Loucy (cell line): ENCODE results near the gene BANP.
"Not testable (repeated sequence)": the region's sequence is repeated elsewhere in the genome, so short reads cannot be mapped to it uniquely, and the experiment has no call there.

ENCODE experiments used
- H2AFZ ChIP-seq: fragments of 200-600 bp; sonication (generic); 2 replicates; pipeline ENCODE4 v1.6.0; 2016; ENCODE audit warnings: antibody characterized with exemption, mild to moderate bottlenecking, low read length, moderate library complexity
- H3F3A ChIP-seq: fragments of 200-600 bp; 2 replicates; pipeline ENCODE4 v1.6.0; 2016; ENCODE audit warnings: antibody characterized with exemption, low read depth, mild to moderate bottlenecking
- H3K27me3 ChIP-seq: fragments of 200-600 bp; sonication (generic); 2 replicates; pipeline ENCODE4 v1.6.1; 2014; ENCODE audit warnings: low read length, mild to moderate bottlenecking; ENCODE audit not compliant: insufficient read depth, poor library complexity, severe bottlenecking
- H3K36me3 ChIP-seq: fragments of 200-600 bp; sonication (generic); 2 replicates; pipeline ENCODE4 v1.6.1; 2016; ENCODE audit warnings: low read length; ENCODE audit not compliant: insufficient read depth
- H3K4me1 ChIP-seq: fragments of 200-600 bp; sonication (generic); 2 replicates; pipeline ENCODE4 v1.5.1; 2014; ENCODE audit warnings: low read length, mild to moderate bottlenecking; ENCODE audit not compliant: insufficient read depth, poor library complexity, severe bottlenecking
- H3K4me2 ChIP-seq: fragments of 200-600 bp; sonication (generic); 2 replicates; pipeline ENCODE4 v1.6.0; 2014; ENCODE audit warnings: antibody characterized with exemption, low read length, low read depth, mild to moderate bottlenecking; ENCODE audit not compliant: poor library complexity, severe bottlenecking
- H3K4me3 ChIP-seq: fragments of 200-600 bp; sonication (generic); 2 replicates; pipeline ENCODE4 v1.5.1; 2014; ENCODE audit warnings: low read length, mild to moderate bottlenecking, mixed read lengths; ENCODE audit not compliant: poor library complexity, severe bottlenecking
- H3K79me2 ChIP-seq: fragments of 200-600 bp; sonication (generic); 2 replicates; pipeline ENCODE4 v1.6.1; 2014; ENCODE audit warnings: low read length; ENCODE audit not compliant: insufficient read depth
- H3K9ac ChIP-seq: fragments of 200-600 bp; sonication (generic); 2 replicates; pipeline ENCODE4 v1.6.0; 2014; ENCODE audit warnings: mild to moderate bottlenecking, low read depth, low read length, moderate library complexity; ENCODE audit not compliant: poor library complexity, severe bottlenecking
- H3K9me2 ChIP-seq: fragments of 200-600 bp; sonication (generic); replicated peaks from 2 replicates; pipeline ENCODE4 v1.6.1; 2016; ENCODE audit warnings: low read depth, low read length, mixed read lengths
- H3K9me3 ChIP-seq: fragments of 200-600 bp; sonication (generic); 2 replicates; pipeline ENCODE4 v1.6.1; 2014; ENCODE audit warnings: mild to moderate bottlenecking, antibody characterized with exemption, low read length, low read depth; ENCODE audit not compliant: insufficient read depth
- H4K20me1 ChIP-seq: fragments of 200-600 bp; sonication (generic); 2 replicates; pipeline ENCODE4 v1.6.0; 2014; ENCODE audit warnings: antibody characterized with exemption, low read length, mild to moderate bottlenecking; ENCODE audit not compliant: insufficient read depth, poor library complexity, severe bottlenecking
- CTCF ChIP-seq: fragments of 200-600 bp; sonication (generic); conservative IDR thresholded peaks from 2 replicates; pipeline ENCODE4 v1.5.1; 2014; ENCODE audit warnings: mild to moderate bottlenecking, antibody characterized with exemption, low read length
- EZH2phosphoT487 ChIP-seq: fragments of 200-600 bp; IDR thresholded peaks from 2 replicates; pipeline ENCODE4 v1.6.1; 2018; ENCODE audit warnings: antibody characterized with exemption, mild to moderate bottlenecking, moderate library complexity, borderline replicate concordance

Gene BANP

GRCh38 chr16:88050952-88051660, 99.9 kb downstream of the BANP start:
- Histone ChIP-seq H3K4me3 (no peak overlapping the region), H3K36me3 (peaks cover 3% of the 10 kb centered on the region; the same call in 1 of the 2 replicates), H3K4me2 (no peak overlapping the region), H3K9ac (no peak overlapping the region), H3K79me2 (no peaks in the 10 kb centered on the region), H2AFZ (no peak overlapping the region), H3K9me2 (no peaks in the 10 kb centered on the region), H4K20me1 (no peaks in the 10 kb centered on the region), H3F3A (no peaks in the 10 kb centered on the region), H3K9me3 (no peaks in the 10 kb centered on the region), H3K4me1 (no peaks in the 10 kb centered on the region), H3K27me3 (no peaks in the 10 kb centered on the region)
- no peak for TF ChIP-seq CTCF
- no peak for TF ChIP-seq EZH2phosphoT487

GRCh38 chr16:88052661-88053060, 101.4 kb downstream of the BANP start:
- Histone ChIP-seq H3K4me1 (no peaks in the 10 kb centered on the region), H3K4me3 (no peak overlapping the region), H3K9me2 (no peaks in the 10 kb centered on the region), H3F3A (no peaks in the 10 kb centered on the region), H3K9ac (no peak overlapping the region), H4K20me1 (no peaks in the 10 kb centered on the region), H3K4me2 (no peak overlapping the region), H3K79me2 (no peaks in the 10 kb centered on the region), H3K36me3 (peaks cover 3% of the 10 kb centered on the region; the same call in 1 of the 2 replicates), H3K27me3 (no peaks in the 10 kb centered on the region), H3K9me3 (no peaks in the 10 kb centered on the region), H2AFZ (no peak overlapping the region)
- TF ChIP-seq CTCF (no peak), EZH2phosphoT487 (no peak)

GRCh38 chr16:88053479-88053878, 102.2 kb downstream of the BANP start:
- H4K20me1 ChIP-seq, H2AFZ ChIP-seq, H3K36me3 ChIP-seq, H3K9me2 ChIP-seq, H3K9me3 ChIP-seq, H3K4me1 ChIP-seq, H3K9ac ChIP-seq, H3K27me3 ChIP-seq, H3F3A ChIP-seq, H3K4me3 ChIP-seq, H3K79me2 ChIP-seq, H3K4me2 ChIP-seq: not testable (repeated sequence)

- Histone ChIP-seq H3K36me3 (no peaks in the 10 kb centered on the region; the same call in 1 of the 2 replicates), H3K9me2 (no peaks in the 10 kb centered on the region), H3K79me2 (no peaks in the 10 kb centered on the region), H3F3A (no peaks in the 10 kb centered on the region), H2AFZ (no peak overlapping the region), H3K4me1 (no peaks in the 10 kb centered on the region), H3K4me2 (no peak overlapping the region), H4K20me1 (no peaks in the 10 kb centered on the region), H3K9ac (no peak overlapping the region), H3K9me3 (no peaks in the 10 kb centered on the region), H3K4me3 (no peak overlapping the region), H3K27me3 (no peaks in the 10 kb centered on the region)
- no peak for TF ChIP-seq EZH2phosphoT487
- TF ChIP-seq CTCF, result no peak
Observed at GRCh38 chr16:88055356-88055755, 104.1 kb downstream of the BANP start.
